Stimulated activated CD8-positive, alpha-beta memory T cell treated with anti-CD3 and anti-CD28 coated beads, Interleukin-4, amount 100 ng/mL, for 48 hours (primary cell): Measurements from ENCODE around the gene MRPL28.
A peak's percentile ranks its signal among the peaks of the same experiment; 100 is the strongest.
"Not testable (repeated sequence)": the region's sequence is repeated elsewhere in the genome, so short reads cannot be mapped to it uniquely, and the experiment has no call there.

Experiments
- DNase-seq: peaks from one replicate; pipeline ENCODE4 v3.0.0-alpha.2; 2020

MRPL28 gene

DNA sequence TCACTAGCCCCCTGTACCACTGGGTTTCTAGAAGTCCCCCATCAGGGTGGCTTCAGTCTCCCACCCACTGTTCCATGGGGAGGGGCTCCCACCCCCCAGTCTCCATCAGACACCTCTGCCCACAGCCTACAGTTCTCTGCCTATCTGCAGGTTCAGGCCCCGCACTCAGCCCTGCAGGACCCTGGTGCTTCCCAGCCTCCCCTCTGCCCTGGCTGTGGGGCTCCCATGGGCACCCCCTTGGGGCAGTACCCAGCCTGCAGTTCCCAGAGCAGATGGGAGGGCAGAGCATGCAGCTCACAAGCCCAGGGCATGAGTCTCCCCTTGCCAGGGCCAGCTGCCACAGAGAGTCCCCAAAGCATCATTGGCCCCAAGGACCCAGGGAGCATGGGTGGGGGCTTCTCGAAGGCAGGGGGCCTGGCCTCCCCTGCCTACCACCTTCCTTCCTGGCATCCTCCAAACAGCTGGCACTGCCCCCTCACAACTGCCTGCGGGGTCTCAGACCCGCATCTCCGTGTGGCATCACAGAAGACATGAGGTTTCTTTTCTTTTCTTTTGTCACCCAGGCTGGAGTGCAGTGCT, 2.8 kb upstream of the MRPL28 start:
- DNase-seq: no peak

- no peak for DNase-seq
Measured at GRCh38 chr16:372302-372983, 2.1 kb upstream of the MRPL28 start.

- DNase-seq: no peak
Measured at GRCh38 chr16:371515-372301, 1.4 kb upstream of the MRPL28 start.

GRCh38 chr16:370979-371514, 709 bp upstream of the MRPL28 start:
- DNase-seq: no peak

GRCh38 chr16:369866-370436, 387 bp downstream of the MRPL28 start:
- no peak for DNase-seq

GRCh38 chr16:369275-369865, 968 bp downstream of the MRPL28 start:
- DNase-seq: no peak

DNA sequence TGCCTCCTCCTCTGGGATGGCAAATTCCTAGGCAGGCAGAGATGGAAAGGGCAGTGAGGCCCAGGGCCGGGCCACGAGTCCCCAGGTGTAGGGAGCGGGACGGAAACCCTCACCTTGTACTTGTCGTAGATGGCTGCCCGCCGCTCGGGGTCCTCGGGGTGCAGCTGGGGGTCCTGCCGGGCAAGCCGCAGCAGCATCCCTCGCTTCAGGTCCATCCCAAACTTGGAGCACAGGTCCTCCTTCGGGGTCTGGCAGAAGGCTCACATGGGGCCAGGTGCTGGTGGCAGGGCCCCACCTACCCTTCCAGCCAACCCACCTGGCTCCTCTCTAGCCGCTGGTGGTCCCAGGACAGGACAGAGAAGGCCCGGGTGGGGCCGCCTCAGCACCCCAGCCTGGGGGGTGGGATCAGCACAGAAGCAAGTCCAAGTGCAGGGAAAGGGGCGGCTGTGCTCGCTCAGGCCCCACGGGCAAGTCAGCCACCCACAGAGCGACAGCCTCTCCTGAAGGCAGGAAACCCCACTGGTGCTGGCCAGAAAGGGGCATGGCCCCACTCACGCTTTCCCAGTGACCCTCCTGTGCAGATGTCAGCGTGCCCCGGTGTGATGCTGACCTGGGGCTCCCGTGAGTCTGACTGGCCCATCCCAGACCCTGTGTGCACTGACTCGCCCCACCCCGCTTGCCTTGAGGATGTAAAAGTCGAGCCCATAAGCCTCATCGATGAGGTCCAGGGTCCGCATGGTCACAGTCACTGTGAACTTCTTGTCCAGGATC, 1.8 kb downstream of the MRPL28 start:
- no peak for DNase-seq

DNA sequence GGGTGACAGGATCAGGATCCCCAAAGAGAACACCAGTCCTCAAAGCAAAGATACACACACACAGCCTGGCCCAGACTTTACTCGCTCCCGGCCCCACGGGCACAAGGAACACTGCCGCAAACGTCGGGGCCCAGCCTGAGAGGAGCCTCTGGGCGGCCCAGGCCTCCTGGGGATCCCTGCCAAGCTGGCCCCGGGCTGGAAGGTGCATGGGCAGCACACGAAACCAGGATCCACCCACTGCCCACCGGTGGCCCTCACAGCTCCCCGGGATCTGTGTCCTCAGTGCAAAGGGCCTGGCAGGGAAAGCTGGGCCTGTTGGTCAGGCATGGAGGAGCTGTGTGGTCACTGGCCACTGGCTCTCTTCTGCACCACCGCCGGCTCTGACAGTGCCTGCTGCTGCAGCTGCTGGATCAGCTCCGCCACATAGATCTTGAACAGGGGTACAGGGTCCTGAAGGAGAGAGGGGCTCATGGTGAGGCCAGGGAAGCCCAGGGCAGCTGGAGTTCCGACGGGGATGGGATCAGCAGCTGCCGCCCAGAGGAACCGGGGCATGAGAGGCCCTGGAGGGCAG, 2.9 kb downstream of the MRPL28 start:
- no peak for DNase-seq

DNA sequence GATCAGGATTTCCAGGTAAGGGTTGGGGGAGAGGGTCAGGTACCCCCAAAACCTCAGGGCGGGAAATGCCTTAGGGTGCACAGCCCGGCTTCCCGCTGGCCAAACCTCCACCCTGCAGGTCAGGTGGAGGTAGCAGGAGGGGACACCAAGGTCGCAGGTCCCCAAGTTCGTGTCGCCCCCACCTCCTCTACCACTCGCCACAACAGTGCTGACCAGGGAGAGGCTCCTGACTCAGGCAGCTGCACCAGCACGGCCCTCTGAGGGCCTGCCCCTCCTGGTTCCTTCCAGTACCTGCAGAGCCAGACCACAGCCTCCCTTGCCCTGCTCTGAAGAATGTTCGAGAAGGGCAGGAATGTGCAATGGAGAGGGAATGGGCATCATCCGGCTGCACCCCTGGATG, 3.9 kb downstream of the MRPL28 start:
- DNase-seq: no peak

DNA sequence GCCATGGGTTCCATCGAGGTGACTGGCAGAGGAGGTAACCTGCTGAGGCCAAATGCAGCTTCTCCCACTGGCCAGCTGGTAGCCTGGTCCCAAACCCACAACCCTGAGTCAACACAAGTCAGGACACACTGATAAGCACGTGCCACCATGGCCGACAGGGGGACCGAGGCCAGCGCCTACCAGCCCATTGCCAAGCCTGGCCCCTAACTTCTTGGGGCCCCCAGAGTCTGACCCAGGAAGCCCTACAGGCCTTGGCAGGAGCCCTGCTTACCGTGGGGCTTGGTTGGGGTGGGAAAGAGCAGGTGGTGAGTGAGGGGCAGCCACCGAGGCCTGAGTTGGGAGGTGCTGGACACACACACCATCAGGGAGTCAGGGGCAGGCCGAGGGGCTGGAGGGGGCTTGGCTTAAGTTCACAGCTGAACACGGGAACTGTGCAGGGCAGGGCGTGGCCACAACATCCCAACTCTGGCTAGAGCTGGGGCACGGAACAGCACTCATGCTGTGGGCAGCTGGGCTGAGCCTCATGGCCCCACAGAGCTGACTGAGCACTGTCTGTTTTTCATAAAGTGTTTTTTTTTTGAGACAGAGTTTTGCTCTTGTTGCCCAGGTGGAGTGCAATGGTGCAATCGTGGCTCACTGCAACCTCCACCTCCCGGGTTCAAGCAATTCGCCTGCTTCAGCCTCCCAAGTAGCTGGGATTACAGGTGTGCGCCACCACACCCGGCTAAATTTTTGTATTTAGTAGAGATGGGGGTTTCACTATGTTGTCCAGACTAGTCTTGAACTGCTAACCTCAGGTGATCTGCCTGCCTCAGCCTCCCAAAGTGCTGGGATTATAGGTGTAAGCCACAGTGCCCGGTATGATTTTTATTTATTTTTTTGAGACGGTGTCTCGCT, 5.5 kb downstream of the MRPL28 start:
- DNase-seq: no peak

DNA sequence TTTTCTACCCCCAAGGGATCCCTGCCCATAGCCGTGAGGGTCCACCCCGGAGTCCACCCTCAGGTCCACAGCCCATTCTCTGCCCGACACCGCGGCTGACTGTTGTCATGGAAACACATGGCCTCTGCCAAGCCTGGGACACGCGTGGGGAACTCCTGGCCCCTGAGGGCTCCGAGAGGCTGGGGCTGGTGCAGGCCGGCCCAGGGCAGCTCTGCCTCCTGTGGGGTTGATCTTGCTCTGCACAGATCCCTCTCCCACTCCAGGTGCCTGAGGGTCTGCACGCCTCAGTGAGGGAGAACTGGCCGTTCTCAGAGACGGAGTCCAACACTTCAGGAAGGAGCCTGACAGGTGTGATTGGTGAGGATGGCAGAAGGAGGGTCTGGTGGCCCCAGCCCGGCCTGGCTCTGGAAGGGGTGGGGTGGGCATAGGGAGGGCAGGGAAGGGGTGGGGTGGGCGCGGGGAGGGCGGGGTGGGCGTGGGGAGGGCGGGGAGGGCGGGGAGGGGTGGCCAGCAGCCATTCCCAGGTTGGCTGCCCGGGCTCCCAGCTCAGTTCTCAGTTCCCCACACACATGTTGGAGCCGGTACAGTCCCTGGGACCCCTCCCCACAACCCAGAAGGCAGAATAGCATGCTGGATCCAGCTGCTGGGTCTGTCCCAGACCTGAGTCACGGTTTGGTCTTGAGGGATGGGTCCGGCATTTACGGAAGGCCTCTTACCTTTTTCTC, 6.4 kb downstream of the MRPL28 start:
- DNase-seq: no peak

DNA sequence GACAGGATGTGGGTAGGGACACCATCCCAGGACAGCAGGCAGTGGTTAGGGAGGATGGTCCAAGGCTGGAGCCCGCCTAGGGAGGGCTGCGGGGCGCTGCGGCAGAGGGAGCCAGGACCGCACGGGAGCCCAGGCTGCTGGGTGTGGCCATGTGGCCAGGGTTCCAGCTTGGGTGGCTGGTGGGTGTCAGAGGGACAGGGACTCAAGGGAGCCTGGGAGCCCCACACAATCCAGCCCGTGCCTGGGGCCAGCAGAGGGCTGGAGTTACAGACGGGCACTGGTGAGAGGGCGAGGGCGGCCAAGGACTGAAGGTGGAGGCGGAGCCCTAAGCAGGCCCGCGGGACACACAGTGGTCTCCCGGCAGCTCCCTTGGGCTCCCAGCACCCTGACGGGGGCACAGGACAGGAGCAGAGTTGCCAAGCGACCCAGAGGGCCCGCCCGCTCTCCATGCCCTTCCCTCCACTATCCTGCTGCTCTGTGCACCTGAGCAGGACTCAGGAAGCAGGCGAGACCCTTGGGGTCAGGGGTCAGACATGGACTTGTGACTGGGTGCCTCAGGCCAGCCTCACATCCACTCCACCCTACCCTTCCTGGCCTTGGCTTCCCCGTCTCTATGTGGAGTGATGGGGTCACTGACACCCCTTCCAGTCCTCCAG, 7.1 kb downstream of the MRPL28 start:
- DNase-seq: no peak

DNA sequence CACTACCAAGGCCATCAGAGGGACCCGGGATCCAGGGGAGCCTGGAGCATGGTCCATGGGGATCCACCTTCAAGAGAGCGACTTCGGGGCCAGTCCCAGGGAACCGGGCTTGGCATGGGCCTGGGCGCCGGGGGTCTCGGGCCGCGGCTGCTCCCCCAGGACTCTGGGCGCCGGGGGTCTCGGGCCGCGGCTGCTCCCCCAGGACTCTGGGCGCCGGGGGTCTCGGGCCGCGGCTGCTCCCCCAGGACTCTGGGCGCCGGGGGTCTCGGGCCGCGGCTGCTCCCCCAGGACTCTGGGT, 7.7 kb downstream of the MRPL28 start:
- DNase-seq: not testable (repeated sequence)

DNA sequence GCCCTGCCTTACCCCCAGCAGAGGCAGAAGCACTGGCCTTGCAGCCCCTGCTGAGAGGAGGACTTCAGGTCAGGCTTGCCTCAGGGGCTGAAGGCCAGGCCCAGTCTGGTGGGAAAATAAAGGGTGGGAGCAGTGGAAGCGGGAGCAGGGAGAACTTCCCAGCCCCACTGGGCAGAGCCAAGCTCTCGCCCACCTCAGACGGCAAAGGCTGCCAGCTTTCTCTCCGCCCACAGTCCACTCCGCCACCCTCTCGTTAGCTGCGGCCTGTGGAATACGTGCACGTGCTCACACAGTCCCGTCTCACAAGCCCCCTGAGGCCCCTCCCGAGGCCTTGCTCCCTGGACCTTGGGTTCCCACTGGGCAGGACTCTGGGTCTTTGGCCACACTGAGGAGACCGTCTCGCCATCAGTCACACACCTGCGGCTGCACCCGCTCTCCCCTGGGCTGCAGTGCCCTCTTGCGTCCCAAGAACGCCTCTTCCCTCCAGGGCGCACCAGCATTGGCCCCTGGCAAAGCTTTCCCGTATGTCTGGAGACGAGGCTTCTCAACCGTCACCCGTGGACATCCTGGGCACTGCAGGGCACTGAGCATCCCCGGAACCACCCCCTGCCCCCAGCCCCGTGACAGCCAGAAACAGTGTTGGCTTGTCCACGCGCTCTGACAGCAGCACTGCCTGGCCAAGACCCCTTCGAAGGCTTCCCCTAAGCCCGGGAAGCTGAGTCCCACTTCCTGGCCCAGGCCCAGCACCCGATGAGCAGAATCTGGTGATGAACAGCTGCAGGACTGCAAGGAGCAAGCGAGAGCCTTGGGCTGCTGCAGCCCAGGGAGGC, 8.3 kb downstream of the MRPL28 start:
- peak; percentile 80 for DNase-seq

DNA sequence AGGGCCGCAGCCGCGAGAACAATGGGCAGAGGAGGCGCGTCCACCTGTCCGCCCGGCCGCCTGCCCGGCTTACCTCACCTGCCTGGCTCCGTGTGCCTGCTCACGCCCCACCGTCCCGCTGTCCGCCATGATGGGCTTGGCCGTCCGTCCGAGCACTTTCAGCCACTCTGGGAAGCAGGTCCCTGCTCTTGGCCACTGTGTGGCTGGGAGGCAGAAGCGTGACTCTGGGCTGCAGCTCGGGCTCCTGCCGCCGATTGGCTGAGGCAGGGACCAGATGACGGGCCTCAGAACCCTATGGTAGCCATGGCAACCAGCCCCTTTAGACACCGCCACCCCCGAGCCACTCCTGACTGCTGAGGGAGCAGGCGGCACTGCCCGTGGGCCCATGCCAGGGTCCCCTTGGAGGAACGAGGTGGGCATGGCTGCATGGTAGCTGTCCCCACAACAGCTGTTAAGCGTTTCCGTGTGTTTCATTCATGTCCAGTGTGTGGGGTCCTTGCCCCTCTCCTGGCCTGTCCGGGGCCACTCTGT, 8.9 kb downstream of the MRPL28 start:
- DNase-seq: no peak

DNA sequence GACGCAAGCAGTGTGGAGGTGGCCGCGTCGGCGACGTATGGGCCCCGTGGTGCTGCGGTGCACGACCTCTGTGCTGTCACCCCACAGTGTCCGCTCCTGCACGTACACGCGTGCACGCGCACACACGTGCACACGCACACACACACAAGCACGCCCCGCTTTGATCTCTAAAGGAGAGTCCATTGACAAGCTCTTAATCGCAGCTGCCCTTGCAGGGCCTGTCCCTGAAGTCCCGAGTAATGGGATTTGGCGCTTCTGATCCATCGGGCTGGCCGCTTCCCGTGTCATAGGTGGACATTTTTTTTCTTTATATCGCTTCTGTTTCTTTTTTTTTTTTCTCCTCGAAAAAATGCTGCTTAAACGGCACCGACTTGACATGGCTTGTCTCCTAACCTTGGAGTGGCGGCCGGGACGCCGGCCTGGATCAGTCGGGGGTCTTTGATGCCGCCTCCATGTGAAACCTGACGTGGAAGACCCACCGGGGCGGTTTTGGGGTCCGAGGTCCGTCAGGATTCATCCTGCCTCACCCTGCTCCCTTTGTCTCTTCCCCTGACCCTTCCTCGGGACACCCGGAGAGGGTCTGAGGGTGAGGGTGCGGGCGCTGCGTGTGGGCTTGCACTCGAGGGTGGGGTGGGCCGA, 9.5 kb downstream of the MRPL28 start:
- DNase-seq: no peak

- DNase-seq: no peak
Measured at GRCh38 chr16:359871-360697, 10.3 kb downstream of the MRPL28 start.
